Neural cell (in vitro differentiated cells): ENCODE data around the gene ARHGEF40. TPM values are rescaled to one million over a fixed set of nuclear protein-coding genes. Genes with fewer than 3 reads are reported as not detected.

ENCODE experiments used
- H2AFZ ChIP-seq: fragments of 200-600, 300-800 bp; sonication (generic), shearing (Covaris generic); 2 replicates; pipeline ENCODE4 v1.6.0; 2014; ENCODE audit warnings: low read depth, mild to moderate bottlenecking, antibody characterized with exemption, low read length, moderate library complexity
- H3F3A ChIP-seq: fragments of 200-600 bp; shearing (Covaris generic); 2 replicates; pipeline ENCODE4 v1.6.1; 2016; ENCODE audit warnings: mild to moderate bottlenecking, moderate library complexity, mixed read lengths, antibody characterized with exemption, low read length; ENCODE audit not compliant: insufficient read depth, poor library complexity, severe bottlenecking
- H3K27ac ChIP-seq: fragments of 200-600, 300-800 bp; sonication (generic), shearing (Covaris generic); 2 replicates; pipeline ENCODE4 v1.5.1; 2014; ENCODE audit warnings: mild to moderate bottlenecking, low read length, moderate library complexity
- H3K27me3 ChIP-seq: fragments of 300-800, 200-600 bp; sonication (generic), shearing (Covaris generic); 2 replicates; pipeline ENCODE4 v1.6.0; 2014; ENCODE audit warnings: mild to moderate bottlenecking, low read depth, low read length, moderate library complexity; ENCODE audit not compliant: insufficient read depth
- H3K36me3 ChIP-seq: fragments of 300-800, 200-600 bp; sonication (generic), shearing (Covaris generic); 2 replicates; pipeline ENCODE4 v1.5.1; 2014; ENCODE audit warnings: mild to moderate bottlenecking, antibody characterized with exemption, low read length, moderate library complexity; ENCODE audit not compliant: insufficient read depth
- H3K4me2 ChIP-seq: fragments of 300-800, 200-600 bp; sonication (generic), shearing (Covaris generic); 2 replicates; pipeline ENCODE4 v1.6.0; 2014; ENCODE audit warnings: mild to moderate bottlenecking, low read length
- H3K4me3 ChIP-seq: fragments of 300-800, 200-600 bp; sonication (generic), shearing (Covaris generic); 2 replicates; pipeline ENCODE4 v1.5.1; 2014; ENCODE audit warnings: mild to moderate bottlenecking, low read length, moderate library complexity
- H3K79me2 ChIP-seq: fragments of 200-600 bp; shearing (Covaris generic); replicated peaks from 2 replicates; pipeline ENCODE4 v1.6.0; 2014; ENCODE audit warnings: mild to moderate bottlenecking, low read length, moderate library complexity; ENCODE audit not compliant: insufficient read depth
- H3K9ac ChIP-seq: fragments of 300-800, 200-600 bp; sonication (generic), shearing (Covaris generic); 2 replicates; pipeline ENCODE4 v1.6.1; 2016; ENCODE audit warnings: mild to moderate bottlenecking, low read length, mixed read lengths
- H3K9me2 ChIP-seq: fragments of 200-600 bp; shearing (Covaris generic); 2 replicates; pipeline ENCODE4 v1.6.1; 2016; ENCODE audit warnings: mild to moderate bottlenecking, low read length, mixed read lengths; ENCODE audit not compliant: insufficient read depth
- H3K9me3 ChIP-seq: fragments of 200-600, 300-800 bp; sonication (generic), shearing (Covaris generic); 2 replicates; pipeline ENCODE4 v1.6.1; 2016; ENCODE audit warnings: mild to moderate bottlenecking, mixed run types, low read length, moderate library complexity, mixed read lengths
- H4K20me1 ChIP-seq: fragments of 200-600 bp; shearing (Covaris generic); 2 replicates; pipeline ENCODE4 v1.6.1; 2016; ENCODE audit warnings: mild to moderate bottlenecking, mixed run types; ENCODE audit not compliant: insufficient read depth
- EP300 ChIP-seq: fragments of 450-650 bp; conservative IDR thresholded peaks from 2 replicates; pipeline ENCODE4 v1.6.1; 2014; ENCODE audit warnings: antibody characterized with exemption, mild to moderate bottlenecking, moderate library complexity; ENCODE audit not compliant: poor library complexity, severe bottlenecking
- EZH2 ChIP-seq: fragments of 200-600, 300-800 bp; shearing (Covaris generic), sonication (generic); IDR thresholded peaks from 2 replicates; pipeline ENCODE4 v1.6.1; 2014; ENCODE audit warnings: antibody characterized with exemption, low read length, borderline replicate concordance, mild to moderate bottlenecking; ENCODE audit not compliant: insufficient read depth, poor library complexity, severe bottlenecking
- MXI1 ChIP-seq: fragments of 450-650 bp; conservative IDR thresholded peaks from 2 replicates; pipeline ENCODE4 v1.6.1; 2014; ENCODE audit warnings: antibody characterized with exemption, mild to moderate bottlenecking; ENCODE audit not compliant: poor library complexity, severe bottlenecking
- POLR2AphosphoS5 ChIP-seq: IDR thresholded peaks from 2 replicates; pipeline ENCODE4 v1.6.1; 2012
- RAD21 ChIP-seq: fragments of 450-650 bp; conservative IDR thresholded peaks from 2 replicates; pipeline ENCODE4 v1.6.1; 2014; ENCODE audit warnings: antibody characterized with exemption, mild to moderate bottlenecking, moderate library complexity
- SMC3 ChIP-seq: fragments of 450-650 bp; conservative IDR thresholded peaks from 2 replicates; pipeline ENCODE4 v1.6.1; 2014; ENCODE audit warnings: antibody characterized with exemption, mild to moderate bottlenecking, moderate library complexity; ENCODE audit not compliant: poor library complexity
- TAF1 ChIP-seq: IDR thresholded peaks from 2 replicates; pipeline ENCODE4 v1.6.1; 2012; ENCODE audit warnings: low read depth
- polyA plus RNA-seq: library from polyadenylated mRNA; depleted of rRNA; stranded (reverse); fragments of >200 nt; gene quantifications from 2 replicates; pipeline ENCODE4 v1.2.3, GENCODE V29; 2014
- TF ChIP-seq, protein P1 (sequence below): IDR thresholded peaks from 2 replicates; pipeline ENCODE4 v1.6.1; 2012; ENCODE audit warnings: borderline replicate concordance
- TF ChIP-seq, protein P2 (sequence below): fragments of 450-650 bp; IDR thresholded peaks from 2 replicates; pipeline ENCODE4 v1.5.1; 2014; ENCODE audit warnings: antibody characterized with exemption, mild to moderate bottlenecking, moderate library complexity; ENCODE audit not compliant: poor library complexity, severe bottlenecking

Gene ARHGEF40
- polyA plus RNA-seq, 1 donor from 2014 or later, result 28.9 TPM

DNA sequence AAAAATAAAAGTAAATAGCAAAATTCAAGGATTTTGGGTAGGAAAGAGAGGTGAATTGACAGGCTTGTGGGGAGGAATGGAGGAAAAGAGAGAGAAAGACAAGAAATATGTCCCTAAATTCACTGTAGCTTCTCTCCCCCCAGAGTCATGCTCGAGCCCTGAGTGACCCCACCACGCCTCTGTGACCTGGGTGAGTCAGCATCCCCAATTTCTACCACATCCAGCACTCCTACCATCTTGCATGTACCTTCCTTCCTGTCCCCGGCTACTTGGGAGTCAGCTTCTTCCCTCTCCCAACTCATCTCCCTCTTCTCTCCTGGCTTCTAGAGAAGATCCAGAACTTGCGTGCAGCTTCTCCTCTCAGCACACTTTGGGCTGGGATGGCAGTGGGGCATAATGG is 18.6 kb downstream of the ARHGEF40 start:
- peaks cover 22% of the 10 kb centered on the region for H3F3A ChIP-seq
- H3K27ac ChIP-seq, result peak overlapping the region; percentile 94
- H3K9me3 ChIP-seq, result no peaks in the 10 kb centered on the region
- TF ChIP-seq EZH2 (no peak), POLR2AphosphoS5 (peak; percentile 7)
- TF ChIP-seq, protein P1, sequence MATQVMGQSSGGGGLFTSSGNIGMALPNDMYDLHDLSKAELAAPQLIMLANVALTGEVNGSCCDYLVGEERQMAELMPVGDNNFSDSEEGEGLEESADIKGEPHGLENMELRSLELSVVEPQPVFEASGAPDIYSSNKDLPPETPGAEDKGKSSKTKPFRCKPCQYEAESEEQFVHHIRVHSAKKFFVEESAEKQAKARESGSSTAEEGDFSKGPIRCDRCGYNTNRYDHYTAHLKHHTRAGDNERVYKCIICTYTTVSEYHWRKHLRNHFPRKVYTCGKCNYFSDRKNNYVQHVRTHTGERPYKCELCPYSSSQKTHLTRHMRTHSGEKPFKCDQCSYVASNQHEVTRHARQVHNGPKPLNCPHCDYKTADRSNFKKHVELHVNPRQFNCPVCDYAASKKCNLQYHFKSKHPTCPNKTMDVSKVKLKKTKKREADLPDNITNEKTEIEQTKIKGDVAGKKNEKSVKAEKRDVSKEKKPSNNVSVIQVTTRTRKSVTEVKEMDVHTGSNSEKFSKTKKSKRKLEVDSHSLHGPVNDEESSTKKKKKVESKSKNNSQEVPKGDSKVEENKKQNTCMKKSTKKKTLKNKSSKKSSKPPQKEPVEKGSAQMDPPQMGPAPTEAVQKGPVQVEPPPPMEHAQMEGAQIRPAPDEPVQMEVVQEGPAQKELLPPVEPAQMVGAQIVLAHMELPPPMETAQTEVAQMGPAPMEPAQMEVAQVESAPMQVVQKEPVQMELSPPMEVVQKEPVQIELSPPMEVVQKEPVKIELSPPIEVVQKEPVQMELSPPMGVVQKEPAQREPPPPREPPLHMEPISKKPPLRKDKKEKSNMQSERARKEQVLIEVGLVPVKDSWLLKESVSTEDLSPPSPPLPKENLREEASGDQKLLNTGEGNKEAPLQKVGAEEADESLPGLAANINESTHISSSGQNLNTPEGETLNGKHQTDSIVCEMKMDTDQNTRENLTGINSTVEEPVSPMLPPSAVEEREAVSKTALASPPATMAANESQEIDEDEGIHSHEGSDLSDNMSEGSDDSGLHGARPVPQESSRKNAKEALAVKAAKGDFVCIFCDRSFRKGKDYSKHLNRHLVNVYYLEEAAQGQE, result no peak
- H4K20me1 ChIP-seq, result no peaks in the 10 kb centered on the region
- H3K4me2 ChIP-seq, result no peak overlapping the region
- no peak overlapping the region for H2AFZ ChIP-seq
- no peaks in the 10 kb centered on the region for H3K9me2 ChIP-seq
- peaks cover 16% of the 10 kb centered on the region for H3K79me2 ChIP-seq
- H3K27me3 ChIP-seq, result no peaks in the 10 kb centered on the region
- H3K9ac ChIP-seq, result peak overlapping the region; percentile 46
- H3K4me3 ChIP-seq, result no peak overlapping the region
- H3K36me3 ChIP-seq, result peaks cover 15% of the 10 kb centered on the region

DNA sequence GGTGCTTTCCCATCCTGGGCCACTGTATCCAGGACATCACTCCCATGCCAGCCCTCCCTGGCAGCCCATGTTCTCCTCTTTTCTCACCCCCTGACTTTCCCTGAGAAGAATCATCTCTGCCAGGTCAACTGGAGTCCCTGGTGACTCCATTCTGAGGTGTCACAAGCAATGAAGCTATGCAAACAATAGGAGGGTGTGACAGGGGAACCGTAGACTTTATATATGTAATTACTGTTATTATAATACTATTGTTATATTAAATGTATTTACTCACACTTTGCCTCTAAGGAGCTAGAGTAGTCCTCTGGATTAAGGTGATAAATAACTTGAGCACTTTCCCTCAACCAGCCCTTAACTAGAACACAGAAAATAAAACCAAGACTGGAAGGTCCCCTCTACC is 19.2 kb downstream of the ARHGEF40 start:
- TF ChIP-seq TAF1, result no peak
- no peak for TF ChIP-seq EP300
- TF ChIP-seq, protein P2, sequence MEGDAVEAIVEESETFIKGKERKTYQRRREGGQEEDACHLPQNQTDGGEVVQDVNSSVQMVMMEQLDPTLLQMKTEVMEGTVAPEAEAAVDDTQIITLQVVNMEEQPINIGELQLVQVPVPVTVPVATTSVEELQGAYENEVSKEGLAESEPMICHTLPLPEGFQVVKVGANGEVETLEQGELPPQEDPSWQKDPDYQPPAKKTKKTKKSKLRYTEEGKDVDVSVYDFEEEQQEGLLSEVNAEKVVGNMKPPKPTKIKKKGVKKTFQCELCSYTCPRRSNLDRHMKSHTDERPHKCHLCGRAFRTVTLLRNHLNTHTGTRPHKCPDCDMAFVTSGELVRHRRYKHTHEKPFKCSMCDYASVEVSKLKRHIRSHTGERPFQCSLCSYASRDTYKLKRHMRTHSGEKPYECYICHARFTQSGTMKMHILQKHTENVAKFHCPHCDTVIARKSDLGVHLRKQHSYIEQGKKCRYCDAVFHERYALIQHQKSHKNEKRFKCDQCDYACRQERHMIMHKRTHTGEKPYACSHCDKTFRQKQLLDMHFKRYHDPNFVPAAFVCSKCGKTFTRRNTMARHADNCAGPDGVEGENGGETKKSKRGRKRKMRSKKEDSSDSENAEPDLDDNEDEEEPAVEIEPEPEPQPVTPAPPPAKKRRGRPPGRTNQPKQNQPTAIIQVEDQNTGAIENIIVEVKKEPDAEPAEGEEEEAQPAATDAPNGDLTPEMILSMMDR, result no peak
- no peak for TF ChIP-seq POLR2AphosphoS5
- H3K4me2 ChIP-seq, result no peak overlapping the region
- no peaks in the 10 kb centered on the region for H3K27me3 ChIP-seq
- no peak overlapping the region for H3K4me3 ChIP-seq
- H3K27ac ChIP-seq, result peak overlapping the region; percentile 94
- no peaks in the 10 kb centered on the region for H3K9me2 ChIP-seq
- no peak overlapping the region for H3K9ac ChIP-seq
- H4K20me1 ChIP-seq, result no peaks in the 10 kb centered on the region
- peaks cover 22% of the 10 kb centered on the region for H3F3A ChIP-seq
- H2AFZ ChIP-seq, result no peak overlapping the region
- peaks cover 16% of the 10 kb centered on the region for H3K79me2 ChIP-seq
- peaks cover 15% of the 10 kb centered on the region for H3K36me3 ChIP-seq
- no peaks in the 10 kb centered on the region for H3K9me3 ChIP-seq

DNA sequence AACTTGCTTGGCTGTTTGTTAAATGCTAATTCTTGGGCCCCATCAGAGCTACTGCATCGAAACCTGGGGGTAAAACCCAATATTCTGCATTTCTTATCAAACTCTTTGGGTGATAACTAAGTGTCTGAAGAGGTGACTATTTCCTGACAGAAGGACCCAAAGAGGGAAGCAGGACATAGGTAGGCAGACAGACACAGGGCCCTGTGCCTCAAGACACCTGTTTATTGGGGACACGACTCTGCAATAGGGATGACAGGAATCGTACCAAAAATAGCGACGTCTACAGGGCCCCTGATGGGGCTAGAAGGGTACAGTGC is 19.7 kb downstream of the ARHGEF40 start:
- Histone ChIP-seq H3K9me3 (no peaks in the 10 kb centered on the region), H3K4me3 (no peak overlapping the region), H3K79me2 (peaks cover 16% of the 10 kb centered on the region), H4K20me1 (no peaks in the 10 kb centered on the region), H3K27ac (no peak overlapping the region), H3K4me2 (no peak overlapping the region), H3K27me3 (no peaks in the 10 kb centered on the region), H3K36me3 (peaks cover 15% of the 10 kb centered on the region), H3F3A (peaks cover 24% of the 10 kb centered on the region), H3K9ac (no peak overlapping the region), H2AFZ (no peak overlapping the region), H3K9me2 (no peaks in the 10 kb centered on the region)
- TF ChIP-seq, protein P1, result no peak
- TF ChIP-seq RAD21 (no peak), EZH2 (no peak), EP300 (no peak), MXI1 (no peak), SMC3 (no peak), TAF1 (no peak), POLR2AphosphoS5 (no peak)
- TF ChIP-seq, protein P2, result no peak
